SK-N-SH (cell line): ENCODE results near the gene CFAP299. TPM values are rescaled to one million over a fixed set of nuclear protein-coding genes. Genes with fewer than 3 reads are reported as not detected.

ENCODE experiments used
- CTCF ChIA-PET: fragments of 300-600, 350-600 bp; formaldehyde crosslinking; extraction: SDS; loops from one replicate; lab custom pipeline; 2021; lab: Yijun Ruan, JAX
- POLR2A ChIA-PET: fragments of 350-600 bp; sonication (Branson Sonifier 250); formaldehyde crosslinking; extraction: SDS; loops from one replicate; lab custom pipeline; 2020; ENCODE audit warnings: antibody characterized with exemption, inconsistent platforms; lab: Yijun Ruan, JAX
- DNase-seq: peaks from one replicate; pipeline ENCODE4 v3.0.0; 2012
- H2AFZ ChIP-seq: fragments of 200-600 bp; sonication (generic); 2 replicates; pipeline ENCODE4 v1.8.1; 2016; ENCODE audit warnings: antibody characterized with exemption, mild to moderate bottlenecking, low read depth
- H3F3A ChIP-seq: fragments of 200-600 bp; sonication (generic); replicated peaks from 2 replicates; pipeline ENCODE3; 2016; ENCODE audit warnings: antibody characterized with exemption, mild to moderate bottlenecking; ENCODE audit not compliant: insufficient read depth
- H3K27ac ChIP-seq, 2 experiments: fragments of 200-500 bp in 1 of 2; fragments of 200-600 bp in 1 of 2; sonication (Bioruptor generic) in 1 of 2; sonication (generic), shearing (Covaris generic) in 1 of 2; 2 replicates each; pipeline versions ENCODE4 v1.5.1 to v1.6.1; 2014 to 2016; ENCODE audit warnings: low read depth in 2 of 2, inconsistent platforms in 1 of 2, low read length in 1 of 2, mild to moderate bottlenecking in 1 of 2, mixed read lengths in 1 of 2
- H3K27me3 ChIP-seq: fragments of 200-600 bp; sonication (generic), shearing (Covaris generic); 2 replicates; pipeline ENCODE4 v1.6.1; 2016; ENCODE audit warnings: mixed run types; ENCODE audit not compliant: insufficient read depth
- H3K36me3 ChIP-seq, 2 experiments: fragments of 200-500 bp in 1 of 2; fragments of 200-600 bp in 1 of 2; sonication (Bioruptor generic) in 1 of 2; sonication (generic) in 1 of 2; replicated peaks in 1 of 2; 2 replicates each; pipeline versions ENCODE3 to v1.5.1; 2014 to 2016; ENCODE audit warnings: low read length in 1 of 2, mild to moderate bottlenecking in 1 of 2; ENCODE audit not compliant: insufficient read depth in 2 of 2, control insufficient read depth in 1 of 2
- H3K4me1 ChIP-seq, 2 experiments: fragments of 200-500 bp in 1 of 2; fragments of 200-600 bp in 1 of 2; sonication (Bioruptor generic) in 1 of 2; sonication (generic), shearing (Covaris generic) in 1 of 2; 2 replicates each; pipeline versions ENCODE4 v1.5.1 to v1.6.1; 2014 to 2016; ENCODE audit warnings: low read depth in 1 of 2, low read length in 1 of 2, mixed run types in 1 of 2; ENCODE audit not compliant: insufficient read depth in 2 of 2, control insufficient read depth in 1 of 2
- H3K4me2 ChIP-seq: fragments of 200-600 bp; sonication (generic), shearing (Covaris generic); 2 replicates; pipeline ENCODE4 v1.6.1; 2017; ENCODE audit warnings: mixed run types
- H3K4me3 ChIP-seq, 2 experiments: fragments of 200-500 bp in 1 of 2; fragments of 200-600 bp in 1 of 2; sonication (Bioruptor generic) in 1 of 2; sonication (generic), shearing (Covaris generic) in 1 of 2; 2 replicates each; pipeline versions ENCODE4 v1.5.1 to v1.8.1; 2014 to 2016; ENCODE audit warnings: low read depth in 2 of 2, inconsistent platforms in 1 of 2, low read length in 1 of 2, mild to moderate bottlenecking in 1 of 2, mixed read lengths in 1 of 2, moderate library complexity in 1 of 2
- H3K79me2 ChIP-seq: fragments of 200-600 bp; sonication (generic); 2 replicates; pipeline ENCODE4 v1.8.1; 2017; ENCODE audit warnings: mild to moderate bottlenecking; ENCODE audit not compliant: insufficient read depth
- H3K9ac ChIP-seq: fragments of 200-600 bp; sonication (generic); 2 replicates; pipeline ENCODE4 v1.6.1; 2017; ENCODE audit warnings: mixed run types
- H3K9me2 ChIP-seq: fragments of 200-600 bp; sonication (generic); 2 replicates; pipeline ENCODE4 v1.6.1; 2017; ENCODE audit warnings: mixed run types
- H3K9me3 ChIP-seq: fragments of 200-600 bp; sonication (generic); 2 replicates; pipeline ENCODE4 v1.6.1; 2017; ENCODE audit warnings: mixed run types, mild to moderate bottlenecking, moderate library complexity
- H4K20me1 ChIP-seq: fragments of 200-600 bp; sonication (generic); 2 replicates; pipeline ENCODE4 v1.6.1; 2017; ENCODE audit warnings: mild to moderate bottlenecking, mixed run types; ENCODE audit not compliant: insufficient read depth
- MXI1 ChIP-seq: IDR thresholded peaks from 2 replicates; pipeline ENCODE4 v1.6.1; 2012; ENCODE audit warnings: mild to moderate bottlenecking, low read depth, low read length, improper control_type of control experiment
- RCOR1 ChIP-seq: fragments of 150-350 bp; IDR thresholded peaks from 2 replicates; pipeline ENCODE4 v1.6.1; 2017; ENCODE audit warnings: antibody characterized with exemption, low read length
- SIN3A ChIP-seq: IDR thresholded peaks from 2 replicates; pipeline ENCODE4 v1.6.1; 2012; ENCODE audit warnings: low read depth, mild to moderate bottlenecking, low read length, moderate library complexity, borderline replicate concordance
- WGBS: methylation state at CpG from one replicate; pipeline ENCODE4 v1.1.6; 2017; ENCODE audit warnings: low lambda C conversion rate; 5-methylcytosine and 5-hydroxymethylcytosine counted together
- polyA plus RNA-seq, 3 experiments: library from polyadenylated mRNA; depleted of rRNA; stranded (reverse); fragments of >200 nt; gene quantifications; 2 replicates each; pipeline ENCODE4 v1.2.3, GENCODE V29; 2012
- TF ChIP-seq, protein P1 (sequence below): fragments of 200-600 bp; sonication (generic); IDR thresholded peaks from 2 replicates; pipeline ENCODE4 v1.6.1; 2017; ENCODE audit warnings: antibody characterized with exemption, mild to moderate bottlenecking, moderate library complexity
- TF ChIP-seq, protein P2 (sequence below): fragments of 150-350 bp; IDR thresholded peaks from 2 replicates; pipeline ENCODE4 v1.6.1; 2016; ENCODE audit warnings: mild to moderate bottlenecking, low read depth, low read length
- TF ChIP-seq, protein P3 (sequence below): IDR thresholded peaks from 2 replicates; pipeline ENCODE4 v1.4.0; 2012; ENCODE audit warnings: low read depth, borderline replicate concordance

CFAP299 gene
- polyA plus RNA-seq, 1 of the 3 experiments (the other 2 are of a cell fraction), result 1.2 TPM

DNA sequence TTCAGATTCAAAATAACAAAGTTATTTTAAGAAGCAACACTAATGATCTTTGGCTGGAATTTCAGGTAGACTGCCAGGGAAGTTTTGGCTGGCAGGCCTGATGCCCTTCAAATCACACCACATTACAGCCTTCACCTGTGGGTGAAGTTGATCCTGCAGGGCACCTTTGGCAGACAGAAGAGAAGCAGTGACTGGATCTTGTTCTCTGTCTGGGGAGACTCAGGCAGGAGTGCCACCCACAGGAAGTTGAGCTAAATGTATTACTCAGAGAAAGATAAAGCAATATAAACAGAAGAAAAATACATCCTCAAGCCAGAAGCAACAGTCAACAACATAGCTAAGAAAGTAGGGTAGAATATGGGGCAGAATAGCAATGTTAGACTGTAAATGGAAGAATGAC is 12.8 kb upstream of the CFAP299 start (continued):
- TF ChIP-seq, protein P1, sequence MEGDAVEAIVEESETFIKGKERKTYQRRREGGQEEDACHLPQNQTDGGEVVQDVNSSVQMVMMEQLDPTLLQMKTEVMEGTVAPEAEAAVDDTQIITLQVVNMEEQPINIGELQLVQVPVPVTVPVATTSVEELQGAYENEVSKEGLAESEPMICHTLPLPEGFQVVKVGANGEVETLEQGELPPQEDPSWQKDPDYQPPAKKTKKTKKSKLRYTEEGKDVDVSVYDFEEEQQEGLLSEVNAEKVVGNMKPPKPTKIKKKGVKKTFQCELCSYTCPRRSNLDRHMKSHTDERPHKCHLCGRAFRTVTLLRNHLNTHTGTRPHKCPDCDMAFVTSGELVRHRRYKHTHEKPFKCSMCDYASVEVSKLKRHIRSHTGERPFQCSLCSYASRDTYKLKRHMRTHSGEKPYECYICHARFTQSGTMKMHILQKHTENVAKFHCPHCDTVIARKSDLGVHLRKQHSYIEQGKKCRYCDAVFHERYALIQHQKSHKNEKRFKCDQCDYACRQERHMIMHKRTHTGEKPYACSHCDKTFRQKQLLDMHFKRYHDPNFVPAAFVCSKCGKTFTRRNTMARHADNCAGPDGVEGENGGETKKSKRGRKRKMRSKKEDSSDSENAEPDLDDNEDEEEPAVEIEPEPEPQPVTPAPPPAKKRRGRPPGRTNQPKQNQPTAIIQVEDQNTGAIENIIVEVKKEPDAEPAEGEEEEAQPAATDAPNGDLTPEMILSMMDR, result peak; percentile 61
- TF ChIP-seq, protein P2, sequence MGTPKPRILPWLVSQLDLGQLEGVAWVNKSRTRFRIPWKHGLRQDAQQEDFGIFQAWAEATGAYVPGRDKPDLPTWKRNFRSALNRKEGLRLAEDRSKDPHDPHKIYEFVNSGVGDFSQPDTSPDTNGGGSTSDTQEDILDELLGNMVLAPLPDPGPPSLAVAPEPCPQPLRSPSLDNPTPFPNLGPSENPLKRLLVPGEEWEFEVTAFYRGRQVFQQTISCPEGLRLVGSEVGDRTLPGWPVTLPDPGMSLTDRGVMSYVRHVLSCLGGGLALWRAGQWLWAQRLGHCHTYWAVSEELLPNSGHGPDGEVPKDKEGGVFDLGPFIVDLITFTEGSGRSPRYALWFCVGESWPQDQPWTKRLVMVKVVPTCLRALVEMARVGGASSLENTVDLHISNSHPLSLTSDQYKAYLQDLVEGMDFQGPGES, result no peak
- TF ChIP-seq, protein P3, sequence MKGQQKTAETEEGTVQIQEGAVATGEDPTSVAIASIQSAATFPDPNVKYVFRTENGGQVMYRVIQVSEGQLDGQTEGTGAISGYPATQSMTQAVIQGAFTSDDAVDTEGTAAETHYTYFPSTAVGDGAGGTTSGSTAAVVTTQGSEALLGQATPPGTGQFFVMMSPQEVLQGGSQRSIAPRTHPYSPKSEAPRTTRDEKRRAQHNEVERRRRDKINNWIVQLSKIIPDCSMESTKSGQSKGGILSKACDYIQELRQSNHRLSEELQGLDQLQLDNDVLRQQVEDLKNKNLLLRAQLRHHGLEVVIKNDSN, result no peak
- TF ChIP-seq, all 33 proteins: peak for 6

DNA sequence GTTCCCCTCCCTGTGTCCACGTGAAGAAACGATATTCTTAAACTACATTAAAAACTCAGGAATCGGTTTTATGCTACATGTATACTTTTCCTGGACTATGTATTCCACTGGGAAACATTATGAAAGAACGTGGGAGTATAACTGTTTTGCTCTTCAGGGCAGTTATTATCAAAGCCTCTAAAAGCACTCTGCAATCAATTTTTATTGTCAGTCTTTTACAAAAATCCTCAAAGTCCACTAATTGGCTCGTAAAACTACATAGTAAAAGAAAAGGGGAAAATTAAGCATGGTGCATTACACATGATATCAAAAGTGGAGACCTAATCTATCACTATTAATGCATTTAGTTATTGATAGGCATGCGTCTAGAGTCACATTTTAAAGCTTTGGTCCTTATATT is 11.4 kb upstream of the CFAP299 start:
- 81% methylated on average over 6 of the region's 6 CpGs for WGBS
- 0 out of 2 replicates have a peak, but pooled peaks cover 3% of the 10 kb centered on the region for H3K79me2 ChIP-seq
- no peak for TF ChIP-seq RCOR1
- TF ChIP-seq, all 33 proteins: peak for 0
- Histone ChIP-seq H2AFZ (no peak overlapping the region), H3K36me3 (no peaks in the 10 kb centered on the region), H3K27ac (no peak overlapping the region), H3F3A (peaks cover 12% of the 10 kb centered on the region), H4K20me1 (no peaks in the 10 kb centered on the region), H3K27me3 (no peaks in the 10 kb centered on the region), H3K4me2 (no peak overlapping the region), H3K4me1 (peaks cover 2 to 10% of the 10 kb centered on the region in 2 experiments; a peak in 3 of 4 replicates), H3K9me3 (no peaks in the 10 kb centered on the region), H3K4me3 (no peak overlapping the region), H3K9me2 (no peaks in the 10 kb centered on the region), H3K9ac (no peak overlapping the region)
- CTCF ChIA-PET, result interaction anchor here (2.5 kb wide), 1 partner anchor 12 kb away, joined by 13 read pairs; the partner anchor contains the start of gene CFAP299
- no peak for DNase-seq
- POLR2A ChIA-PET, result no interaction called here

DNA sequence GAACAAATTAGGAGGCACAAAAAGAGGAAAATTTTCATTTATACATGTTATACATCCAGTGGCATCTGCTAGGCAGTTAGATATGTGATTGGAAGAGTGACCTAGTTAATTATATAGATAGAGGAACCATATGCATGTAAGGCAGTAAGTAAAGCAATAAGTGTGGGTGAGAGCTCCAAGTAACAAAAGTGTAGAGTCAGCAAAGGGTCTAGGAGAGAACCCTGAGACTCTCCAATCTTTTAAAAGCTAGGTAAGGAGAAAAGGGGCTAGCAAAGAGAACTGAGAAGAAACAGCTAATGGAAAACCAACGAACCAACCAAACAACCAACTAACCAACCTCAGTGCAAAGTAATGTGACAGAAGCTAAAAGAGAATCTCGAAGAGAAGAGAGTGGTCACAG is 3.8 kb upstream of the CFAP299 start:
- H3F3A ChIP-seq, result no peaks in the 10 kb centered on the region
- CTCF ChIA-PET, result interaction anchor here (1.3 to 6.7 kb wide), 2 partner anchors 109 to 1378 kb away, joined by 3 to 108 read pairs; no protein-coding TSS in a partner anchor
- H2AFZ ChIP-seq, result no peak overlapping the region
- no peaks in the 10 kb centered on the region for H3K9me3 ChIP-seq
- TF ChIP-seq SIN3A (no peak), MXI1 (no peak)
- 59% methylated on average over 2 of the region's 2 CpGs for WGBS
- no peak for DNase-seq
- no peak overlapping the region for H3K27ac ChIP-seq
- no peak overlapping the region for H3K4me2 ChIP-seq
- peaks cover 0 to 7% of the 10 kb centered on the region in 2 experiments; a peak in 2 of 4 replicates for H3K4me1 ChIP-seq
- no peak overlapping the region for H3K9ac ChIP-seq
- H3K4me3 ChIP-seq, result no peak overlapping the region
- H3K36me3 ChIP-seq, result no peaks in the 10 kb centered on the region
- no peaks in the 10 kb centered on the region for H3K9me2 ChIP-seq
- H3K27me3 ChIP-seq, result no peaks in the 10 kb centered on the region
- H3K79me2 ChIP-seq, result no peaks in the 10 kb centered on the region
- POLR2A ChIA-PET, result no interaction called here
- no peaks in the 10 kb centered on the region for H4K20me1 ChIP-seq
